ENCODE data around the gene CCP110.

Gene CCP110

GRCh38 chr16:19601083-19601976 is 77.6 kb downstream of the CCP110 start:
- DNase-seq, result peak; percentile 38

Data from COR-L47 (cell line).